Measurements from ENCODE around the gene GMFB. TPM values are rescaled to one million over a fixed set of nuclear protein-coding genes. Genes with fewer than 3 reads are reported as not detected.

Gene GMFB
- polyA plus RNA-seq, 1 experiment, result 10.0 TPM

- DNase-seq (ENCODE audit: low read depth), result peak; percentile 39
- no peak overlapping the region for H3K4me3 ChIP-seq (ENCODE audit: low read depth, low read length)
- no peak for TF ChIP-seq CTCF (IDR thresholded peaks at IDR 0.05; ENCODE audit: insufficient read depth, low read depth, low read length)
- H3K27me3 ChIP-seq (ENCODE audit: control insufficient read depth, insufficient read depth, low read length), result no peaks in the 10 kb centered on the region
- ChIA-PET POLR2A (no interaction called here), CTCF (interaction anchor here (1.1 to 2.2 kb wide), 6 partner anchors 24 to 338 kb away, joined by 3 to 8 read pairs (median 3); no protein-coding TSS in a partner anchor)
- H3K36me3 ChIP-seq (ENCODE audit: control insufficient read depth, insufficient read depth, low read length), result no peaks in the 10 kb centered on the region
These were observed 53.2 kb downstream of the GMFB start for GRCh38 chr14:54435500-54435981.

- ChIA-PET POLR2A (no interaction called here), CTCF (interaction anchor here (1.0 to 1.5 kb wide), 3 partner anchors 8 to 21 kb away, joined by 3 to 6 read pairs (median 4); no protein-coding TSS in a partner anchor)
- DNase-seq (ENCODE audit: low read depth), result no peak
- Histone ChIP-seq H3K4me3 (ENCODE audit: low read depth, low read length) (no peak overlapping the region), H3K27me3 (ENCODE audit: control insufficient read depth, insufficient read depth, low read length) (no peaks in the 10 kb centered on the region), H3K36me3 (ENCODE audit: control insufficient read depth, insufficient read depth, low read length) (peaks cover 11% of the 10 kb centered on the region)
- TF ChIP-seq CTCF (IDR thresholded peaks at IDR 0.05; ENCODE audit: insufficient read depth, low read depth, low read length), result no peak
These were observed 60.3 kb downstream of the GMFB start for GRCh38 chr14:54428527-54428926.

GRCh38 chr14:54427871-54428270 is 60.9 kb downstream of the GMFB start:
- no peaks in the 10 kb centered on the region for H3K27me3 ChIP-seq (ENCODE audit: control insufficient read depth, insufficient read depth, low read length)
- no peak overlapping the region for H3K4me3 ChIP-seq (ENCODE audit: low read depth, low read length)
- no peak for TF ChIP-seq CTCF (IDR thresholded peaks at IDR 0.05; ENCODE audit: insufficient read depth, low read depth, low read length)
- ChIA-PET POLR2A (no interaction called here), CTCF (interaction anchor here (1.3 to 1.5 kb wide), 2 partner anchors 7 to 22 kb away, joined by 3 to 6 read pairs; no protein-coding TSS in a partner anchor)
- no peak for DNase-seq (ENCODE audit: low read depth)
- H3K36me3 ChIP-seq (ENCODE audit: control insufficient read depth, insufficient read depth, low read length), result peaks cover 11% of the 10 kb centered on the region

- Histone ChIP-seq H3K4me3 (ENCODE audit: low read depth, low read length) (no peak overlapping the region), H3K27me3 (ENCODE audit: control insufficient read depth, insufficient read depth, low read length) (no peaks in the 10 kb centered on the region), H3K36me3 (ENCODE audit: control insufficient read depth, insufficient read depth, low read length) (peaks cover 11% of the 10 kb centered on the region)
- POLR2A ChIA-PET, result no interaction called here
- CTCF ChIA-PET, result interaction anchor here (1.4 kb wide), 2 partner anchors 12 to 18 kb away, joined by 3 read pairs; no protein-coding TSS in a partner anchor
- no peak for DNase-seq (ENCODE audit: low read depth)
- TF ChIP-seq CTCF (IDR thresholded peaks at IDR 0.05; ENCODE audit: insufficient read depth, low read depth, low read length), result no peak
These were observed 63.1 kb downstream of the GMFB start for GRCh38 chr14:54425537-54426274.

GRCh38 chr14:54425068-54425467 is 63.7 kb downstream of the GMFB start:
- ChIA-PET CTCF (interaction anchor here (1.4 kb wide), 2 partner anchors 12 to 19 kb away, joined by 3 read pairs; no protein-coding TSS in a partner anchor), POLR2A (no interaction called here)
- H3K27me3 ChIP-seq (ENCODE audit: control insufficient read depth, insufficient read depth, low read length), result no peaks in the 10 kb centered on the region
- H3K36me3 ChIP-seq (ENCODE audit: control insufficient read depth, insufficient read depth, low read length), result peaks cover 10% of the 10 kb centered on the region
- no peak for DNase-seq (ENCODE audit: low read depth)
- TF ChIP-seq CTCF (IDR thresholded peaks at IDR 0.05; ENCODE audit: insufficient read depth, low read depth, low read length), result no peak
- H3K4me3 ChIP-seq (ENCODE audit: low read depth, low read length), result no peak overlapping the region
